Natural killer cell treated with Interleukin-12 subunit alpha and Interleukin-12 subunit beta and Interleukin-15 and Interleukin-18, amount 100 ng/mL, for 72 hours (primary cell): ENCODE data around the gene SOX4. TPM values are rescaled to one million over a fixed set of nuclear protein-coding genes. Genes with fewer than 3 reads are reported as not detected.
"Not testable (repeated sequence)": the region's sequence is repeated elsewhere in the genome, so short reads cannot be mapped to it uniquely, and the experiment has no call there.

Experiments
- ATAC-seq, 2 donors: fragments of 150-1000 bp; cut with Tn5 transposase in 1 of 2; sonication (Bioruptor Pico), chemical (Tn5 transposase) in 1 of 2; 2 replicates each; pipeline ENCODE4 v1.10.0; 2021
- DNase-seq: peaks from one replicate; pipeline ENCODE4 v3.0.0; 2022; ENCODE audit warnings: low spot score
- H3K27ac Mint-ChIP-seq, 2 donors: 1 replicate in 1 of 2; 2 replicates in 1 of 2; pipeline ENCODE4 v1.8.0; 2022; ENCODE audit warnings: mixed read lengths in 2 of 2, mild to moderate bottlenecking in 1 of 2, moderate library complexity in 1 of 2
- H3K27me3 Mint-ChIP-seq, 2 donors: 1 replicate in 1 of 2; 2 replicates in 1 of 2; pipeline ENCODE4 v1.8.0; 2022; ENCODE audit warnings: mixed read lengths in 2 of 2
- H3K36me3 Mint-ChIP-seq: one replicate; pipeline ENCODE4 v1.8.0; 2022; ENCODE audit warnings: mixed read lengths
- H3K4me1 Mint-ChIP-seq, 2 donors: 1 replicate in 1 of 2; 2 replicates in 1 of 2; pipeline ENCODE4 v1.8.0; 2022; ENCODE audit warnings: low read depth in 2 of 2, mixed read lengths in 2 of 2, mild to moderate bottlenecking in 1 of 2
- H3K4me3 Mint-ChIP-seq: one replicate; pipeline ENCODE4 v1.8.0; 2022; ENCODE audit warnings: mixed read lengths
- H3K9me3 Mint-ChIP-seq: 2 replicates; pipeline ENCODE4 v1.8.0; 2022; ENCODE audit warnings: mixed read lengths
- total RNA-seq, 2 donors: library from RNA; stranded (reverse); gene quantifications; one replicate each; pipeline ENCODE4 v1.2.3, GENCODE V29; 2022

SOX4 gene
- 1 to 10 TPM in 1 of 2 donors, under 1 TPM in 1; 0.98 to 1.5 TPM for total RNA-seq

DNA sequence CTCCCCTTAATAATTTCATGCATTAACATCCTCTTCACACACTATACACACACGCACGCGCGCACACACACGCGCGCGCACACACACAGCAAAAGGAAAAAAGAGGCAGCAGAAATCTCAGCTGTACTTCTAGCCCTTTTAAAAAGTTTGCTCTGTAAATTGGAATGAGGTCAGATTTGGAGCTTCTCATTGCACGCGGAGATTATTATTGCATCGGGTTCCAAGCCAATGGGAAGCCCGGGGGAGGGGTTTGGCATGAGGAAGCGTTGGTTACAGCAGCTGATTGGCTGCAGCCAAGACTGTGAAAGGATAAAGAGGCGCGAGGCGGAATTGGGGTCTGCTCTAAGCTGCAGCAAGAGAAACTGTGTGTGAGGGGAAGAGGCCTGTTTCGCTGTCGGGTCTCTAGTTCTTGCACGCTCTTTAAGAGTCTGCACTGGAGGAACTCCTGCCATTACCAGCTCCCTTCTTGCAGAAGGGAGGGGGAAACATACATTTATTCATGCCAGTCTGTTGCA lies at the start of gene SOX4:
Gene SOX4 (plus strand): TSS at position 340 of the 515 bp plus-strand sequence. CDS start 784 bp downstream, outside the sequence.
- peaks cover 7 to 17% of the 10 kb centered on the region in 2 donors for H3K27me3 Mint-ChIP-seq
- H3K4me3 Mint-ChIP-seq, result peak within 1 kb of the TSS; percentile 85
- peak within 1 kb of the TSS in 1 of 2 donors; percentile 35 for H3K27ac Mint-ChIP-seq
- no peaks in the 10 kb centered on the region for H3K9me3 Mint-ChIP-seq
- DNase-seq (peak; percentile 79), ATAC-seq (peak; percentile 77 to 80)
- no peaks in the 10 kb centered on the region for H3K36me3 Mint-ChIP-seq
- peaks cover 15 to 20% of the 10 kb centered on the region in 2 donors for H3K4me1 Mint-ChIP-seq

DNA sequence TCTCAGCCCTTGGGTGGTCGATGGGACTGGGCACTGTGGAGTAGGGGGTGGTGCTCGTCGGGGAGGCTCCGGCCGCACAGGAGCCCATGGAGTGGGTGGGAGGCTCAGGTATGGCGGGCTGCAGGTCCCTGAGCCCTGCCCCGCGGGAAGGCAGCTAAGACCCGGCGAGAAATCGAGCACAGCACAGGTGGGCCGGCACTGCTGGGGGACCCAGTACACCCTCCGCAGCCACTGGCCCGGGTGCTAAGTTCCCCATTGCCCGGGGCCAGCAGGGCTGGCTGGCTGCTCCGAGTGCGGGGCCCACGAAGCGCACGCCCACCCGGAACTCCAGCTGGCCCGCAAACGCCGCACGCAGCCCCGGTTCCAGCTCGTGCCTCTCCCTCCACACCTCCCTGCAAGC lies 41.3 kb upstream of the SOX4 start:
- not testable (repeated sequence) for H3K9me3 Mint-ChIP-seq, H3K27me3 Mint-ChIP-seq, ATAC-seq, DNase-seq, H3K4me3 Mint-ChIP-seq, H3K27ac Mint-ChIP-seq, H3K4me1 Mint-ChIP-seq
- peaks cover 14% of the 10 kb centered on the region for H3K36me3 Mint-ChIP-seq

DNA sequence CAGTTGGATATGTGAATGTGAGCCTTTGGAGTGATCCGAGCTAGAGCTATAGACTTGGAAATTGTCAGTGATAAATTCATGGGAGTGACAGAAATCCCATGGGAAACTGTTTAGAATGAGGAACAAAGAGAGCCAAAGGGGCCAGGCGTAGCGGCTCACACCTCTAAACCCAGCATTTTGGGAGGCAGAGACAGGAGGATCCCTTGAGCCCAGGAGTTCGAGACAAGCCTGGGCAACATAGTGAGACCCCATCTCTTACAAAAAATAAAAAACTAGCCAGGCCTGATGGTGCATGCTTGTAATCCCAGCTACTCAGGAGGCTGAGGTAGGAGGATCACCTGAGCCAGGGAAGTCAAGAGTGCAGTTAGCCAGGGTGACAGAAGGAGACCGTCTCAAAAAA lies 39.3 kb upstream of the SOX4 start:
- H3K9me3 Mint-ChIP-seq, result no peaks in the 10 kb centered on the region
- DNase-seq (no peak), ATAC-seq (no peak)
- peaks cover 0 to 4% of the 10 kb centered on the region in 2 donors for H3K27me3 Mint-ChIP-seq
- peaks cover under 1% of the 10 kb centered on the region for H3K36me3 Mint-ChIP-seq
- H3K4me1 Mint-ChIP-seq, result no peaks in the 10 kb centered on the region
- H3K27ac Mint-ChIP-seq, result no peak overlapping the region
- H3K4me3 Mint-ChIP-seq, result no peak overlapping the region

- Mint-ChIP-seq H3K9me3 (no peaks in the 10 kb centered on the region), H3K4me1 (no peaks in the 10 kb centered on the region), H3K4me3 (no peak overlapping the region), H3K27me3 (peaks cover 0 to 4% of the 10 kb centered on the region in 2 donors), H3K36me3 (no peaks in the 10 kb centered on the region), H3K27ac (no peak overlapping the region)
- ATAC-seq, result no peak
- DNase-seq, result no peak
These were observed 38.4 kb upstream of the SOX4 start for GRCh38 chr6:21555197-21555596.

DNA sequence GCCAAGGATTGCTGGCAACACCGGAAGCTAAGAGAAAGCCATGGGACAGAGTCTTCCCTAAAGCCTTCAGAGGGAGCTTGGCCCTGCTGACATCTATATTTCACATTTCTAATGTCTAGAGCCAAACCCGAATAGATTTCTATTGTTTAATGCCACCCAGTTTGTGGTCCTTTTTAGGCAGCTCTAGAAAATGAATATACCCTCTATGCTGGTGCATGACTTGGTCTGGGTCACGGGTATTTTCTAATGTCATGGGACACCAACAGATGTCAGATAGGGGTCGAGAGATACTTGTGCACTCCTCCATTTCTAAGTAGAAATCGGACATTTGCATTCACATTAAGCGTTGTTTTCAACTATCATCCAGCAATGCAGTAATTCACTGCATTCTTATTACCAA lies 37.0 kb upstream of the SOX4 start:
- no peaks in the 10 kb centered on the region for H3K9me3 Mint-ChIP-seq
- no peak for ATAC-seq
- DNase-seq, result no peak
- no peaks in the 10 kb centered on the region for H3K4me1 Mint-ChIP-seq
- H3K4me3 Mint-ChIP-seq, result no peak overlapping the region
- H3K27me3 Mint-ChIP-seq, result peaks cover 0 to 6% of the 10 kb centered on the region in 2 donors
- no peak overlapping the region for H3K27ac Mint-ChIP-seq
- H3K36me3 Mint-ChIP-seq, result no peaks in the 10 kb centered on the region

DNA sequence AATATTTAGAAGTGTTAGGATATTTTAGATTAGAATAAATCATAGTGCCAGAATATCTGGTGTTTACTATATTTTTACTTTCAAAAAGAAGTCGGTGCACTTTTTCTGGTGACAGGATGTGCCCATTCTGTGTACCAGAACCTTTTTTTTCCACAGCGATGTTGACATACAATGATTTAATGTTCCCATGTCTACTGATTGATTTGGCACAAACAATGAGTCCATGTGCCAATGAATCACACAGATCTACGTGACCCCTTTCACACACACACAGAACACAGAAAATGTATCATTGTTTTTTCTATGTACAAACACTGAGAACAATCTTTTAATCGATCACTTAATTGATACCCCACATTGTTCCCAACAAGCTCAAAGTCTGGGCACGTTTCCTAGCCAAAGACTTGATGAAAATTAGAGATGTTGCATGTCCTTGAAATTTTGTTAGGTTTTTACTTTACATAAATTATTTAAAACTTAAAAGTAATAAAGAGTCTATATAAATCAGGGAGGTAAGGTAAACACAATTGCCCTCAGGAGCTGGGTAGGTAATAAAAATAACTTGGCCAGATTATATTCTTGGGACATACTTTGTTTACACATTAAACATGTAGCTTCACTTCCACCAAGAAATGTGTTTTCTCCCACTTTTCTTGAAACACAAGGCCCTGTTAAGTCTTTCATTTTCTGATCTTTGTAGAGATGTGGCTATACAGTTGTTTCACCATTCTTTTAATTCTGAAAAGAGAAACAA lies 36.4 kb upstream of the SOX4 start:
- peaks cover 0 to 6% of the 10 kb centered on the region in 2 donors for H3K27me3 Mint-ChIP-seq
- no peak for ATAC-seq

GRCh38 chr6:21559238-21559637 lies 34.3 kb upstream of the SOX4 start:
- H3K27me3 Mint-ChIP-seq, result peaks cover 0 to 6% of the 10 kb centered on the region in 2 donors
- ATAC-seq (no peak), DNase-seq (no peak)
- H3K27ac Mint-ChIP-seq, result no peak overlapping the region
- H3K4me3 Mint-ChIP-seq, result no peak overlapping the region
- no peaks in the 10 kb centered on the region for H3K36me3 Mint-ChIP-seq
- no peaks in the 10 kb centered on the region for H3K4me1 Mint-ChIP-seq
- no peaks in the 10 kb centered on the region for H3K9me3 Mint-ChIP-seq

More for the DNA sequence above, 36.4 kb upstream of the SOX4 start:
- H3K27ac Mint-ChIP-seq, result no peak overlapping the region
- H3K9me3 Mint-ChIP-seq, result no peaks in the 10 kb centered on the region
- no peaks in the 10 kb centered on the region for H3K4me1 Mint-ChIP-seq
- no peak for DNase-seq
- H3K36me3 Mint-ChIP-seq, result no peaks in the 10 kb centered on the region
- no peak overlapping the region for H3K4me3 Mint-ChIP-seq

DNA sequence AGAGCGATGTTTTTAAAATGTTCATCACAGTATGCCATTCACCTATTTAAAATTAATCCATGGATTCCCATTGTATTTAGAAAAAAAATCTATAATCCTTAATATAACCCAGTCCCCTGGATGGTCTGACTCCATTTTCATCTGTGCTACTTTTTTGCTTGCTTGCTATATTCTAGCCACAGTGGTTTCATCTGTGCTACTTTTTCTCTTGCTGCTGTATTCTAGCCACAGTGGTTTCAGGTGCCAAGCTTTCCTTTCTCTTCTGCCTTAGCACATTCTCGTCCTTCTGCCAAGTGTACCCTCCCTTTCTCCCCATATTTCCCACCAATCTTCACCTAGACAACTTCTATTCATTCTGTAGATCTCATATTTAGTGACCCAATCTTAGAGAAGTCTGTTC lies 33.3 kb upstream of the SOX4 start:
- no peak for ATAC-seq
- Mint-ChIP-seq H3K4me3 (no peak overlapping the region), H3K36me3 (no peaks in the 10 kb centered on the region), H3K27ac (no peak overlapping the region), H3K27me3 (peaks cover 0 to 6% of the 10 kb centered on the region in 2 donors), H3K4me1 (no peaks in the 10 kb centered on the region), H3K9me3 (no peaks in the 10 kb centered on the region)
- no peak for DNase-seq

DNA sequence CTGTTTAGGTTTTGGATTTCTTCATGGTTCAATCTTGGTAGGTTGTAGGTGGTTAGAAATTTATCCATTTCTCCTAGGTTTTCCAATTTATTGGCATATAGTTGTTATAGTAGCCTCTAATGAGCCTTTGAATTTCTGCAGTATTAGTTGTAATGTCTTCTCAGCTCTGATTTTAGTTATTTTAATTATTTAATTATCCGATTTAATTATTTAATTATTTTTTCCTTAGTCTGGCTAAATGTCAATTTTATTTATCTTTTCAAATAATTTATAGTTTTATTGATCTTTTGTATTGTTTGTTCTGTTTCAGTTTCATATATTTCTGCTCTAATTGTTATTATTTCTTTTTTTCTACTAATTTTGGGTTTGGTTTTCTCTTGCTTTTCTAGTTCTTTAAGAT lies 28.1 kb upstream of the SOX4 start:
- H3K9me3 Mint-ChIP-seq, result no peaks in the 10 kb centered on the region
- H3K27me3 Mint-ChIP-seq, result peaks cover 13 to 29% of the 10 kb centered on the region in 2 donors
- H3K4me1 Mint-ChIP-seq, result no peaks in the 10 kb centered on the region
- no peaks in the 10 kb centered on the region for H3K36me3 Mint-ChIP-seq
- no peak overlapping the region for H3K4me3 Mint-ChIP-seq
- H3K27ac Mint-ChIP-seq, result no peak overlapping the region
- ATAC-seq (no peak), DNase-seq (no peak)

GRCh38 chr6:21578523-21578922 lies 15.0 kb upstream of the SOX4 start:
- peaks cover 3% of the 10 kb centered on the region for H3K9me3 Mint-ChIP-seq
- no peak for ATAC-seq

DNA sequence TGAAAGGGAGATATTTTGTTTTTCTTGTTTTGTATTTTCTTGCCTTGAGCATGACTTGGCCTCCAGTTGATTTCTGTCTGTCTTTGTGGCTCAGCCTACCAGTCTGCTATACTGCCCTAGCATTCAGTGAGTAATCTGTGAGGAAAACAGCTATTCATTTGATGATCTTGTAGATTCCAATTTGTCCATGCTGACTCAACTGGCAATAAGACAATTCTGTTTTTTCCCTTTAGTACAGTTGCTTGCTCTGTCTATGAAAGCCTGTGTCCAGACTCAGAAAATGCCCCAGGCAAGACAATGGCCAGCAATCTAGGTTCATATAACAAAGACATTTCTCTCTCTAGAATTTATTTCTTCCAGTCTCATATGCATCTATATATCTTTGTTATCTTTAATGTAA lies 10.9 kb upstream of the SOX4 start:
- Mint-ChIP-seq H3K27me3 (peaks cover 21 to 40% of the 10 kb centered on the region in 2 donors), H3K36me3 (peaks cover 9% of the 10 kb centered on the region), H3K4me1 (peaks cover 2 to 3% of the 10 kb centered on the region in 2 donors), H3K27ac (no peak overlapping the region), H3K9me3 (peaks cover 3% of the 10 kb centered on the region), H3K4me3 (no peak overlapping the region)
- no peak for DNase-seq
- ATAC-seq, result no peak

More at GRCh38 chr6:21578523-21578922, 15.0 kb upstream of the SOX4 start:
- no peak overlapping the region for H3K4me3 Mint-ChIP-seq
- H3K4me1 Mint-ChIP-seq, result no peaks in the 10 kb centered on the region
- peaks cover 7 to 27% of the 10 kb centered on the region in 2 donors for H3K27me3 Mint-ChIP-seq
- peaks cover 9% of the 10 kb centered on the region for H3K36me3 Mint-ChIP-seq
- no peak overlapping the region for H3K27ac Mint-ChIP-seq
- no peak for DNase-seq

DNA sequence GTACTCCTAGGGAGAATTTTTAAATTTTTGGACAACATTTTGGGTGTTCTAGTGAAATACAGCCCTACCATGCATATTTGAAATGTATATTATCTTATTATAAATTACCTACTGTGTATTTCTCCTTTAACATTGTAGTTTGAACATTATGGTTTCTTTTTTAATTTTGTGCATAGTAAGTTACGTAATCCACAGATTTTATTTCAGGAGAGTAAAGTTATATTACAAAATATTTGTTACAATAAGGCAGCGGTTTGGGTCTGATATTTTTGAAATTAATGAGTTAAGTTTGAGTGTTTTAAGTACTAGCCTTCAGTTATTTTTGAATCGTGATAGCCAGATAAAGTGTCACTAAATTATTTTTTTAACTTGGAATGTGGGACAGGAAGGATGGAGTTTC lies 7.3 kb upstream of the SOX4 start:
- Mint-ChIP-seq H3K27me3 (peaks cover 28 to 38% of the 10 kb centered on the region in 2 donors), H3K9me3 (peaks cover 3% of the 10 kb centered on the region), H3K36me3 (peaks cover 9% of the 10 kb centered on the region), H3K27ac (no peak overlapping the region), H3K4me1 (peaks cover 9 to 10% of the 10 kb centered on the region in 2 donors), H3K4me3 (peak overlapping the region; percentile 94)
- DNase-seq (no peak), ATAC-seq (no peak)

DNA sequence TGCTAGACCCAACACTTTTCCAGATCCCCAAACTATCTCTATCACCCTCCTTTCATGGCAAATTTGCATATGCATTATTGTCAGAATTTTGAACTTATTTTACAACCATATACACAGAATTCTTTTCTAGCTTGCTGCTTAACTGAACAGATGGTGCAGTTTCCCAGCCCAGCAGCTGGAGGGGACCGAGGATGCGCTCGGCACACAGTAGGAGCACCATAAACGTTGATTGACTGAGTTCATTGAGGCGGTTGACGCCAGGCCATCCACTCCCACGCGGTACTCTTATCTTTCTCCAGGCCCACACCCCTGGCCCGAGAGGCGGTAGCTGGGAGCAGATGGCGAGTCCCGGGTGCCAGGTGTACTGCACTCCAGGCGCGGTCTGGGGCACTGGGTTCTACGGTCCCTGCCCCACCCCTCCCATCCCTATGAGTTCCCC lies 6.8 kb upstream of the SOX4 start:
- ATAC-seq (no peak), DNase-seq (no peak)
- Mint-ChIP-seq H3K27me3 (peaks cover 28 to 38% of the 10 kb centered on the region in 2 donors), H3K27ac (no peak overlapping the region), H3K4me3 (peak overlapping the region; percentile 94), H3K9me3 (peaks cover 3% of the 10 kb centered on the region), H3K36me3 (peaks cover 9% of the 10 kb centered on the region), H3K4me1 (peaks cover 9 to 10% of the 10 kb centered on the region in 2 donors)

DNA sequence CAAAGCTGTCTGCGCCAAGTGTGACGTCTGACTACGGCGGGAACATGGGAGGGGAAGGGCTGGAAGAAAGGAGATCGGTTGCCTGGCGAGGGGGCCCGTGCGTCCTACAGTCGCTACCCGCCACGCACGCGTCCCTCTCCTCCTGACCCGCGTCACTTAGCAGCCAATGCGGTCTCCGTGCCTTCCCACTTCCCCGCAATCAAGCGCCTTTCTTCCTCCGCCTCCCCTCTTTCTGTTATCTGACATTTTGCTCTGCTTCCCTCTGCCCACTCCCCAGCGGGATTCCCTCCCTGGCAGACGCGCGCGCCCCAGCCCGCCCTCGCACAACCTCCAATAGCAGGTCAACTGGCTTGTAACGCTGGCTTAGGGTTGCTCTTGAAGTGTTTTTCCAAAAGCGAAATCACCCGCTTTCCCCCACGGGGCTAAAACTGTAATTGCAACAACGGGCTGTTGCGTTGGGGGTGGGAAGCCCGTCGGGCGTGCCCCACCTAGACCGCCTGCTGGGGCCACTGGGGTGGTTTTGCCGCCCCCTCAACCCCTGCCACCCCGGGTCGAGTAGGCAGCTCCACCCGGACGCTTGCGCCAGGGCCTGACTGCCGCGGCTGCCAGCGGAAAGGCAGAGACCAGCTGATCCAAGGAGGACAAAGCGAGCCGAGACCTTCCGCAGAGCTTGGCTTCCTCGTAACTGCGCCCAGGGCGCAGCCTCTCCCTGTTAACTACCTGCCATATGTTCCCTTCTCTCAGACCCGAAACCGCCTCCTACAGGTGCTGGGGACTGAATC lies 6.2 kb upstream of the SOX4 start:
- peak overlapping the region; percentile 94 for H3K4me3 Mint-ChIP-seq
- peak; percentile 50 to 54 for ATAC-seq
- peaks cover 9 to 10% of the 10 kb centered on the region in 2 donors for H3K4me1 Mint-ChIP-seq
- H3K27ac Mint-ChIP-seq, result no peak overlapping the region
- no peak for DNase-seq
- H3K27me3 Mint-ChIP-seq, result peaks cover 28 to 33% of the 10 kb centered on the region in 2 donors
- peaks cover 3% of the 10 kb centered on the region for H3K9me3 Mint-ChIP-seq
- H3K36me3 Mint-ChIP-seq, result peaks cover 5% of the 10 kb centered on the region
